HG03354 (cell line): ENCODE measurements around the gene LAX1.

Experiments
- ATAC-seq: cut with Tn5 transposase; IDR thresholded peaks from one replicate; pipeline ENCODE4 v1.9.1; 2021; ENCODE audit warnings: mild to moderate bottlenecking; ENCODE audit not compliant: unreplicated experiment, poor library complexity, severe bottlenecking

The LAX1 gene

GRCh38 chr1:203799157-203799556 lies 34.2 kb downstream of the LAX1 start:
- ATAC-seq = no peak

GRCh38 chr1:203799971-203800370 lies 35.0 kb downstream of the LAX1 start:
- ATAC-seq = no peak

GRCh38 chr1:203805689-203806088 lies 40.7 kb downstream of the LAX1 start:
- no peak for ATAC-seq

- no peak for ATAC-seq
These were observed 42.2 kb downstream of the LAX1 start for GRCh38 chr1:203807196-203807595.

- no peak for ATAC-seq
These were observed 48.8 kb downstream of the LAX1 start for GRCh38 chr1:203813581-203814341.

GRCh38 chr1:203818399-203818798 lies 53.4 kb downstream of the LAX1 start:
- no peak for ATAC-seq

- ATAC-seq = no peak
These were observed 58.3 kb downstream of the LAX1 start for GRCh38 chr1:203823306-203823705.
